WTC11 (cell line): Measurements from ENCODE around the gene HOMER2. TPM values are rescaled to one million over a fixed set of nuclear protein-coding genes. Genes with fewer than 3 reads are reported as not detected.

Source experiments
- ATAC-seq: fragments of 200-7000 bp; cut with Tn5 transposase; 2 replicates; pipeline ENCODE4 v1.10.0; 2021; ENCODE audit warnings: mild to moderate bottlenecking, moderate library complexity
- CTCF ChIA-PET: fragments of 300-600 bp; sonication (Branson Sonifier 250); formaldehyde crosslinking; loops from one replicate; lab custom pipeline; 2021; ENCODE audit warnings: antibody characterized with exemption; lab: Charles Lee
- POLR2A ChIA-PET: fragments of 350-600 bp; sonication (Branson Sonifier 250); formaldehyde crosslinking; loops from one replicate; lab custom pipeline; 2021; ENCODE audit warnings: antibody characterized with exemption; lab: Charles Lee
- DNase-seq: peaks from one replicate; pipeline ENCODE4 v3.0.0; 2021; ENCODE audit warnings: low spot score
- H3K27ac Mint-ChIP-seq: 2 replicates; pipeline ENCODE4 v1.8.0; 2021; ENCODE audit warnings: mixed read lengths
- H3K27me3 Mint-ChIP-seq: 2 replicates; pipeline ENCODE4 v1.8.0; 2021; ENCODE audit warnings: low read depth, mild to moderate bottlenecking, moderate library complexity, mixed read lengths
- H3K36me3 Mint-ChIP-seq: 2 replicates; pipeline ENCODE4 v1.8.0; 2021; ENCODE audit warnings: mixed read lengths
- H3K4me1 Mint-ChIP-seq: 2 replicates; pipeline ENCODE4 v1.8.0; 2022; ENCODE audit warnings: mixed read lengths
- H3K4me3 Mint-ChIP-seq: 2 replicates; pipeline ENCODE4 v1.8.0; 2021; ENCODE audit warnings: mild to moderate bottlenecking, moderate library complexity, mixed read lengths
- H3K9me3 Mint-ChIP-seq: 2 replicates; pipeline ENCODE4 v1.8.0; 2021; ENCODE audit warnings: mixed read lengths
- CBFB ChIP-seq: sonication (generic); formaldehyde crosslinking; IDR thresholded peaks from 2 replicates; pipeline ENCODE4 v1.8.1; 2022; ENCODE audit warnings: mild to moderate bottlenecking, low read depth, missing genetic modification reagents
- GRHL2 ChIP-seq: fragments of 250-450 bp; sonication (Bioruptor Pico); IDR thresholded peaks from 2 replicates; pipeline ENCODE4 v1.8.0; 2022; ENCODE audit warnings: mild to moderate bottlenecking, moderate library complexity; ENCODE audit not compliant: insufficient replicate concordance, severe bottlenecking
- HMGA2 ChIP-seq: fragments of 250-450 bp; sonication (Bioruptor Pico); IDR thresholded peaks from 2 replicates; pipeline ENCODE4 v1.4.0; 2021; ENCODE audit warnings: mild to moderate bottlenecking, moderate library complexity
- KAT7 ChIP-seq: sonication (generic); formaldehyde crosslinking; IDR thresholded peaks from 2 replicates; pipeline ENCODE4 v1.8.1; 2023; ENCODE audit warnings: missing genetic modification reagents, mild to moderate bottlenecking, borderline replicate concordance
- MXD4 ChIP-seq: fragments of 250-450 bp; sonication (Bioruptor Pico); IDR thresholded peaks from 2 replicates; pipeline ENCODE4 v1.8.0; 2021; ENCODE audit warnings: mild to moderate bottlenecking, moderate library complexity, borderline replicate concordance
- MYBL2 ChIP-seq: sonication (generic); formaldehyde crosslinking; IDR thresholded peaks from 2 replicates; pipeline ENCODE4 v1.8.1; 2023; ENCODE audit warnings: mild to moderate bottlenecking, moderate library complexity, missing genetic modification reagents
- NFATC4 ChIP-seq: fragments of 250-450 bp; sonication (Bioruptor Pico); IDR thresholded peaks from 2 replicates; pipeline ENCODE4 v1.9.0; 2021; ENCODE audit warnings: mild to moderate bottlenecking
- NFE2L1 ChIP-seq: sonication (generic); formaldehyde crosslinking; IDR thresholded peaks from 2 replicates; pipeline ENCODE4 v1.8.1; 2023; ENCODE audit warnings: missing genetic modification reagents
- NR2C2 ChIP-seq: sonication (generic); formaldehyde crosslinking; IDR thresholded peaks from 2 replicates; pipeline ENCODE4 v1.8.0; 2022; ENCODE audit warnings: mild to moderate bottlenecking, missing genetic modification reagents
- OVOL2 ChIP-seq: fragments of 250-450 bp; sonication (Bioruptor Pico); IDR thresholded peaks from 2 replicates; pipeline ENCODE4 v1.9.0; 2021; ENCODE audit warnings: mild to moderate bottlenecking, borderline replicate concordance
- PRRX2 ChIP-seq: fragments of 250-450 bp; sonication (Bioruptor Pico); IDR thresholded peaks from 2 replicates; pipeline ENCODE4 v1.8.0; 2021; ENCODE audit warnings: mild to moderate bottlenecking
- RELA ChIP-seq: sonication (generic); formaldehyde crosslinking; IDR thresholded peaks from 2 replicates; pipeline ENCODE4 v1.8.1; 2022; ENCODE audit warnings: missing genetic modification reagents, mild to moderate bottlenecking, borderline replicate concordance
- ZNF219 ChIP-seq: sonication (generic); formaldehyde crosslinking; IDR thresholded peaks from 2 replicates; pipeline ENCODE4 v1.8.0; 2023; ENCODE audit warnings: missing genetic modification reagents, mild to moderate bottlenecking, borderline replicate concordance
- ZNF423 ChIP-seq: fragments of 250-450 bp; sonication (Bioruptor Pico); IDR thresholded peaks from 2 replicates; pipeline ENCODE4 v2.1.2; 2022; ENCODE audit warnings: mild to moderate bottlenecking, moderate library complexity
- total RNA-seq: library from RNA; stranded (reverse); gene quantifications from 3 replicates; pipeline ENCODE4 v1.2.3, GENCODE V29; 2021
- TF ChIP-seq, protein P1 (sequence below): fragments of 250-450 bp; sonication (Bioruptor Pico); IDR thresholded peaks from 2 replicates; pipeline ENCODE4 v1.9.0; 2021; ENCODE audit warnings: mild to moderate bottlenecking
- TF ChIP-seq, protein P2 (sequence below): fragments of 250-450 bp; sonication (Bioruptor Pico); conservative IDR thresholded peaks from 2 replicates; pipeline ENCODE4 v1.9.0; 2021; ENCODE audit warnings: mild to moderate bottlenecking
- TF ChIP-seq, protein P3 (sequence below): sonication (generic); formaldehyde crosslinking; IDR thresholded peaks from 2 replicates; pipeline ENCODE4 v1.8.1; 2022; ENCODE audit warnings: missing genetic modification reagents, borderline replicate concordance
- TF ChIP-seq, protein P4 (sequence below): sonication (generic); formaldehyde crosslinking; IDR thresholded peaks from 2 replicates; pipeline ENCODE4 v1.8.0; 2022; ENCODE audit warnings: mild to moderate bottlenecking, missing genetic modification reagents
- TF ChIP-seq, protein P5 (sequence below): sonication (generic); formaldehyde crosslinking; IDR thresholded peaks from 2 replicates; pipeline ENCODE4 v1.8.1; 2023; ENCODE audit warnings: mild to moderate bottlenecking, missing genetic modification reagents

HOMER2 gene
- total RNA-seq, 1 experiment from 2014 or later = 17.4 TPM

DNA sequence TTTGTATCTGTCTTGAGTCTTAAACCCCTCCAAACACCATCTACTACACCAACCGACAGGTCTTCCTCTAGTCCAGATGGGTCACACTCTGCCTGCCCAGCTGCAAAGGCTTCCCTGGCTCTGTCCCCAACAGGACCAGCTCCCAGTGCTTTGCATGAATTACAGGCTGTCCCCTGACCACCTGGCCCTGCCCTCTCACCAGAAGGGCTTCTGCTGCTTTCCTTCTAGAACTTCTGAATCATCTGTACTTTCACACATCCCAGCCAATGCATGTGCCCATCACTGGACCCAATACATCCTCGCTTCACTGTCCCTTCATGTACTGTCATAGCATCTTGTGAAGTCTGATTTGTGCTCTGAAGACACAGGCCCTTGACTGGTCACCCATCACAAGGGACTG, 53.6 kb downstream of the HOMER2 start:
- DNase-seq (no peak), ATAC-seq (no peak)
- Mint-ChIP-seq H3K27ac (no peak overlapping the region), H3K4me3 (no peak overlapping the region), H3K9me3 (no peaks in the 10 kb centered on the region), H3K4me1 (peaks cover 8% of the 10 kb centered on the region), H3K36me3 (no peaks in the 10 kb centered on the region), H3K27me3 (no peaks in the 10 kb centered on the region)
- TF ChIP-seq NR2C2 (CRISPR knock-in tag) (no peak), CBFB (CRISPR knock-in tag) (no peak), OVOL2 (CRISPR knock-in tag) (no peak), ZNF219 (CRISPR knock-in tag) (no peak), NFATC4 (CRISPR knock-in tag) (no peak)
- TF ChIP-seq, protein P1, sequence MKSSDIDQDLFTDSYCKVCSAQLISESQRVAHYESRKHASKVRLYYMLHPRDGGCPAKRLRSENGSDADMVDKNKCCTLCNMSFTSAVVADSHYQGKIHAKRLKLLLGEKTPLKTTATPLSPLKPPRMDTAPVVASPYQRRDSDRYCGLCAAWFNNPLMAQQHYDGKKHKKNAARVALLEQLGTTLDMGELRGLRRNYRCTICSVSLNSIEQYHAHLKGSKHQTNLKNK (CRISPR knock-in tag) = no peak
- ChIA-PET CTCF (no interaction called here), POLR2A (no interaction called here)

DNA sequence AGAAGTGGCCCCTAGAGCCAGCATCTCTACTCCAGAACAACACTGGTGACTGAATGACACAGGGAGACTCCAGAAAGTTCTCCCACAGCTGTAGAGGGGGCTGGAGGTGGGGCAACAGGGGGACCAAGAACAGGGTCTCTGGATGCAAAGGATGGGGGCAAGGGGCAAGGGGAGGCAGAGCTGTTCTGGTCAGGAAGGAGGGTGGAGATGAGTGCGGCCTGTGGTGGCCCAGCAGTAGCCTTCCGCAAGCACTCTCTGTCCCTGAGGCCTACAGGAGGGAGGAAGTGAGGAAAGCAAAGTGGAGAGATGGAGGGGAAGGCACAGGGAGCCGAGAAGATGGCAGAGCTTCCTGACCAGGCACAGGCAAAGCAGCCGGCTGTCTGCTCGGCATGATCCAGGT, 56.5 kb downstream of the HOMER2 start:
- Mint-ChIP-seq H3K27ac (no peak overlapping the region), H3K4me3 (no peak overlapping the region), H3K4me1 (peaks cover 10% of the 10 kb centered on the region), H3K27me3 (no peaks in the 10 kb centered on the region), H3K9me3 (no peaks in the 10 kb centered on the region), H3K36me3 (no peaks in the 10 kb centered on the region)
- CTCF ChIA-PET = interaction anchor here (1.2 to 1.3 kb wide), 2 partner anchors 27 to 47 kb away, joined by 3 to 5 read pairs; no protein-coding TSS in a partner anchor
- TF ChIP-seq KAT7 (CRISPR knock-in tag) (no peak), MXD4 (no peak), PRRX2 (CRISPR knock-in tag) (no peak), NFE2L1 (CRISPR knock-in tag) (no peak), ZNF219 (CRISPR knock-in tag) (no peak), MYBL2 (CRISPR knock-in tag) (no peak), HMGA2 (CRISPR knock-in tag) (no peak), RELA (CRISPR knock-in tag) (no peak), GRHL2 (CRISPR knock-in tag) (no peak), ZNF423 (CRISPR knock-in tag) (no peak), NR2C2 (CRISPR knock-in tag) (no peak)
- TF ChIP-seq, protein P2, sequence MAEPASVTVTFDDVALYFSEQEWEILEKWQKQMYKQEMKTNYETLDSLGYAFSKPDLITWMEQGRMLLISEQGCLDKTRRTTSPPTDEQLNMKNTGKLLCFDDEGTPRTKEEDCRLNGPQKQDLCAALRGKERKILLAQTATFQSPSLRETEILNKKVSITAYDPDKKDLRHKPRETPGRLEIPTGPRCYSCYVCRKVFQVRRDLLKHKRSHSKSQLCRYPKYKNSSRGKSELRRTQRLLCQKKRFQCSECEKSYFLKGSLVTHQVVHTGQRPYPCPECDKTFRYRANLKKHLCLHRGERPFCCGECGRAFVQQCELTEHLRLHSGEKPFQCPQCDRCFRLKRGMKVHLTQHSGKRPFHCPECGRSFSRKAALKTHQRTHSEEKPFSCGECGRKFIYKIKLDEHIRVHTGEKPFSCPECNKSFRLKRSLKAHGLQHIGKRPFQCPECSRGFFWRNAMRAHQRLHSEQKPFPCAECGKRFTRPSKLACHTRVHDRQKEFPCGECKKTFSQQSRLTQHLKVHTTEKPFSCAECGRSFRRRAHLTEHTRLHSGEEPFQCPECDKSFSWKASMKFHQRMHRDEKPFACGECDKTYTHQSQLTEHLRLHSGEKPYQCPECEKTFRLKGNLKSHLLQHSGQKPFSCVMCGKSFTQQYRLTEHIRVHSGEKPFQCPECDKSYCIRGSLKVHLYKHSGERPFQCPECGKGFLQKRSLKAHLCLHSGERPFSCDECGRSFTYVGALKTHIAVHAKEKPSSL (CRISPR knock-in tag) = no peak
- TF ChIP-seq, protein P3, sequence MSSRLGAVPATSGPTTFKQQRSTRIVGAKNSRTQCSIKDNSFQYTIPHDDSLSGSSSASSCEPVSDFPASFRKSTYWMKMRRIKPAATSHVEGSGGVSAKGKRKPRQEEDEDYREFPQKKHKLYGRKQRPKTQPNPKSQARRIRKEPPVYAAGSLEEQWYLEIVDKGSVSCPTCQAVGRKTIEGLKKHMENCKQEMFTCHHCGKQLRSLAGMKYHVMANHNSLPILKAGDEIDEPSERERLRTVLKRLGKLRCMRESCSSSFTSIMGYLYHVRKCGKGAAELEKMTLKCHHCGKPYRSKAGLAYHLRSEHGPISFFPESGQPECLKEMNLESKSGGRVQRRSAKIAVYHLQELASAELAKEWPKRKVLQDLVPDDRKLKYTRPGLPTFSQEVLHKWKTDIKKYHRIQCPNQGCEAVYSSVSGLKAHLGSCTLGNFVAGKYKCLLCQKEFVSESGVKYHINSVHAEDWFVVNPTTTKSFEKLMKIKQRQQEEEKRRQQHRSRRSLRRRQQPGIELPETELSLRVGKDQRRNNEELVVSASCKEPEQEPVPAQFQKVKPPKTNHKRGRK (CRISPR knock-in tag) = no peak
- TF ChIP-seq, protein P4, sequence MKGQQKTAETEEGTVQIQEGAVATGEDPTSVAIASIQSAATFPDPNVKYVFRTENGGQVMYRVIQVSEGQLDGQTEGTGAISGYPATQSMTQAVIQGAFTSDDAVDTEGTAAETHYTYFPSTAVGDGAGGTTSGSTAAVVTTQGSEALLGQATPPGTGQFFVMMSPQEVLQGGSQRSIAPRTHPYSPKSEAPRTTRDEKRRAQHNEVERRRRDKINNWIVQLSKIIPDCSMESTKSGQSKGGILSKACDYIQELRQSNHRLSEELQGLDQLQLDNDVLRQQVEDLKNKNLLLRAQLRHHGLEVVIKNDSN (CRISPR knock-in tag) = no peak
- TF ChIP-seq, protein P5, sequence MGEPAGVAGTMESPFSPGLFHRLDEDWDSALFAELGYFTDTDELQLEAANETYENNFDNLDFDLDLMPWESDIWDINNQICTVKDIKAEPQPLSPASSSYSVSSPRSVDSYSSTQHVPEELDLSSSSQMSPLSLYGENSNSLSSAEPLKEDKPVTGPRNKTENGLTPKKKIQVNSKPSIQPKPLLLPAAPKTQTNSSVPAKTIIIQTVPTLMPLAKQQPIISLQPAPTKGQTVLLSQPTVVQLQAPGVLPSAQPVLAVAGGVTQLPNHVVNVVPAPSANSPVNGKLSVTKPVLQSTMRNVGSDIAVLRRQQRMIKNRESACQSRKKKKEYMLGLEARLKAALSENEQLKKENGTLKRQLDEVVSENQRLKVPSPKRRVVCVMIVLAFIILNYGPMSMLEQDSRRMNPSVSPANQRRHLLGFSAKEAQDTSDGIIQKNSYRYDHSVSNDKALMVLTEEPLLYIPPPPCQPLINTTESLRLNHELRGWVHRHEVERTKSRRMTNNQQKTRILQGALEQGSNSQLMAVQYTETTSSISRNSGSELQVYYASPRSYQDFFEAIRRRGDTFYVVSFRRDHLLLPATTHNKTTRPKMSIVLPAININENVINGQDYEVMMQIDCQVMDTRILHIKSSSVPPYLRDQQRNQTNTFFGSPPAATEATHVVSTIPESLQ = no peak
- POLR2A ChIA-PET = no interaction called here
- DNase-seq = no peak
- ATAC-seq = no peak
